ENCODE data around the gene ERICH2. TPM values are rescaled to one million over a fixed set of nuclear protein-coding genes. Genes with fewer than 3 reads are reported as not detected.

The ERICH2 gene
- polyA plus RNA-seq, 4 donors, result 0.28 to 1.2 TPM; not detected in 2

DNA sequence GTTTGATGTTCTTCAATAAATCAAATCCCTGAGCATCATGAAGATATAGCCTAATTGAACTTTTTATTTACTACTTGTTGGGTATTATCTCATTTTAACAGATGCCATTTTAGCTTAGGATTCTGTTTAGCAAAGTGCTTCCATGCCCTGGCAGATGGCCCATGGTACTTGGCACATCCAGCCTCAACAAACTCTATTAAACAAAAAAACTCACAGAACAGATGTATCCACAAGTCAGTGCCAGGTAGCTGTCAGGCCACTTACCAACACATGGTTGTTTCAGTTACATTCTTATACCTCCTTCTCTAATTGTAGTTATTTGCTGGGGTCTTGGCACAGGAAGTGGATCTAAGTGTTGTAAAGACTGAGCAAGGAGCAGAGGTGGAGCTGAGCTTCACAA is 76.1 kb downstream of the ERICH2 start:
- Histone ChIP-seq H3K27me3 (ENCODE audit: control insufficient read depth in 3 of 3, insufficient read depth in 3 of 3, low read length in 3 of 3) (peaks cover 0 to 5% (median 4%) of the 10 kb centered on the region in 3 donors), H3K27ac (ENCODE audit: low read depth in 1 of 3, low read length in 2 of 3) (no peak overlapping the region), H3K36me3 (ENCODE audit: control insufficient read depth in 3 of 3, insufficient read depth in 2 of 3, low read depth in 1 of 3, low read length in 3 of 3) (no peaks in the 10 kb centered on the region), H3K4me1 (ENCODE audit: control insufficient read depth in 3 of 3, insufficient read depth in 2 of 3, low read depth in 1 of 3, low read length in 2 of 3) (no peaks in the 10 kb centered on the region), H3K9me3 (ENCODE audit: control insufficient read depth in 2 of 2, insufficient read depth in 1 of 2, low read depth in 1 of 2, low read length in 1 of 2) (no peaks in the 10 kb centered on the region), H3K4me3 (ENCODE audit: low read depth in 1 of 3, low read length in 3 of 3) (no peak overlapping the region)
- DNase-seq (no peak), FAIRE-seq (no peak)

GRCh38 chr2:170847716-170848115 is 77.5 kb downstream of the ERICH2 start:
- FAIRE-seq, result no peak

More at GRCh38 chr2:170847716-170848115, 77.5 kb downstream of the ERICH2 start:
- Histone ChIP-seq H3K4me1 (ENCODE audit: control insufficient read depth in 3 of 3, insufficient read depth in 2 of 3, low read depth in 1 of 3, low read length in 2 of 3) (no peaks in the 10 kb centered on the region), H3K4me3 (ENCODE audit: low read depth in 1 of 3, low read length in 3 of 3) (no peak overlapping the region), H3K36me3 (ENCODE audit: control insufficient read depth in 3 of 3, insufficient read depth in 2 of 3, low read depth in 1 of 3, low read length in 3 of 3) (no peaks in the 10 kb centered on the region), H3K27ac (ENCODE audit: low read depth in 1 of 3, low read length in 2 of 3) (no peak overlapping the region), H3K27me3 (ENCODE audit: control insufficient read depth in 3 of 3, insufficient read depth in 3 of 3, low read length in 3 of 3) (peaks cover 0 to 5% (median 4%) of the 10 kb centered on the region in 3 donors), H3K9me3 (ENCODE audit: control insufficient read depth in 2 of 2, insufficient read depth in 1 of 2, low read depth in 1 of 2, low read length in 1 of 2) (no peaks in the 10 kb centered on the region)
- DNase-seq, result no peak
- WGBS, 3 donors, result 33 to 64% (median 53%) methylated on average over 4 of the region's 4 CpGs

Other genes starting within 250 kb of the ERICH2 start
- 1 to 10 TPM in 3 of 4 donors, under 1 TPM in 1; 0.54 to 5.9 (median 1.1) TPM for gene SP5, start 55.0 kb upstream of the ERICH2 start, polyA plus RNA-seq
- gene GAD1, start 46.5 kb downstream of the ERICH2 start, polyA plus RNA-seq, result under 1 TPM in 2 of 4 donors, not detected in 2; 0.07 to 0.21 TPM
- gene GORASP2, start 158.9 kb downstream of the ERICH2 start, polyA plus RNA-seq, result 10 to 100 TPM; 32.7 to 67.2 (median 44.6) TPM

All from small intestine (tissue), 7 donors.